ENCODE measurements around the gene QSOX2. TPM values are rescaled to one million over a fixed set of nuclear protein-coding genes. Genes with fewer than 3 reads are reported as not detected.
"Not testable (repeated sequence)": the region's sequence is repeated elsewhere in the genome, so short reads cannot be mapped to it uniquely, and the experiment has no call there.

QSOX2 gene
- total RNA-seq, 1 donor from 2014 or later, result 3.7 TPM

DNA sequence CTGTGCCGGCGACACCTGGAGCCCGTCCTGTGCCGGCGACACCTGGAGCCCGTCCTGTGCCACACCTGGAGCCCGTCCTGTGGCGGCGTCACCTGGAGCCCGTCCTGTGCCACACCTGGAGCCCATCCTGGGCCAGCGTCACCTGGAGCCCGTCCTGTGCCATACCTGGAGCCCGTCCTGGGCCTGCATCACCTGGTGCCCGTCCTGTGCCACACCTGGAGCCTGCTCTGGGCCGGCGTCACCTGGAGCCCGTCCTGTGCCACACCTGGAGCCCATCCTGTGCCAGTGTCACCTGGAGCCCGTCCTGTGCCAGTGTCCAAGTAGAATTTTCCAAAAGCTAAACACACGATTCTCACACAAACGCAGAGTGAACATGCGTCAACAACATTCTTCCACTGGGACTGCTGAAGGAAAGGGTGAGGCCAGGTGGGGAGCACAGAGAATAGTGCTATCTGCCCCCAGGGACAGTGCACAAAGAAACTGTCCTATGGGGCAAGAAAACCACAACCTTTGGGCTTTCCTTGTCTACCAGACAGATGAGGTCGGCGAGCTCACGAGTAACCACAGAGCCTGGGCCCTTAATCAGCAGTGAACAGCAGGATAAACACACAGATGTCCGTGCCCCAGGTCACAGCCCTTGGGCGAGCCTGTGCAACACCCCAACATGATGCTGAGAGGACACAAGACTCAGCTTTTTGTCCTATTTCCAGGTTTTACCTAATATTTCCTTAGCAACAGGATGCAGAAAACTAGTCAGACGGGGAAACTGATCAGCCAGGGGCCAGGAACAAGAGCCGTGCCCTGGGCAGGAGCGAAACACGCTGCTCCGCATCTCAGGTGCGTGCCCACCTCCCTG, 7.9 kb downstream of the QSOX2 start:
- H3K4me3 ChIP-seq (ENCODE audit: low read length in 3 of 3), result no peak overlapping the region
- no peaks in the 10 kb centered on the region for H3K9me3 ChIP-seq (ENCODE audit: control insufficient read depth in 3 of 3, low read length in 3 of 3)
- H3K36me3 ChIP-seq (ENCODE audit: control insufficient read depth in 3 of 3, insufficient read depth in 3 of 3, low read length in 3 of 3), result peaks cover 0 to 5% (median 0%) of the 10 kb centered on the region in 3 donors
- H3K4me1 ChIP-seq (ENCODE audit: control insufficient read depth in 3 of 3, insufficient read depth in 3 of 3, low read length in 3 of 3), result peaks cover 15 to 19% (median 16%) of the 10 kb centered on the region in 3 donors
- no peaks in the 10 kb centered on the region for H3K27me3 ChIP-seq (ENCODE audit: control insufficient read depth in 3 of 3, insufficient read depth in 3 of 3, low read length in 3 of 3)
- H3K9ac ChIP-seq (ENCODE audit: low read depth in 1 of 3, low read length in 3 of 3), result no peak overlapping the region
- no peak overlapping the region for H3K27ac ChIP-seq (ENCODE audit: low read depth, low read length)

DNA sequence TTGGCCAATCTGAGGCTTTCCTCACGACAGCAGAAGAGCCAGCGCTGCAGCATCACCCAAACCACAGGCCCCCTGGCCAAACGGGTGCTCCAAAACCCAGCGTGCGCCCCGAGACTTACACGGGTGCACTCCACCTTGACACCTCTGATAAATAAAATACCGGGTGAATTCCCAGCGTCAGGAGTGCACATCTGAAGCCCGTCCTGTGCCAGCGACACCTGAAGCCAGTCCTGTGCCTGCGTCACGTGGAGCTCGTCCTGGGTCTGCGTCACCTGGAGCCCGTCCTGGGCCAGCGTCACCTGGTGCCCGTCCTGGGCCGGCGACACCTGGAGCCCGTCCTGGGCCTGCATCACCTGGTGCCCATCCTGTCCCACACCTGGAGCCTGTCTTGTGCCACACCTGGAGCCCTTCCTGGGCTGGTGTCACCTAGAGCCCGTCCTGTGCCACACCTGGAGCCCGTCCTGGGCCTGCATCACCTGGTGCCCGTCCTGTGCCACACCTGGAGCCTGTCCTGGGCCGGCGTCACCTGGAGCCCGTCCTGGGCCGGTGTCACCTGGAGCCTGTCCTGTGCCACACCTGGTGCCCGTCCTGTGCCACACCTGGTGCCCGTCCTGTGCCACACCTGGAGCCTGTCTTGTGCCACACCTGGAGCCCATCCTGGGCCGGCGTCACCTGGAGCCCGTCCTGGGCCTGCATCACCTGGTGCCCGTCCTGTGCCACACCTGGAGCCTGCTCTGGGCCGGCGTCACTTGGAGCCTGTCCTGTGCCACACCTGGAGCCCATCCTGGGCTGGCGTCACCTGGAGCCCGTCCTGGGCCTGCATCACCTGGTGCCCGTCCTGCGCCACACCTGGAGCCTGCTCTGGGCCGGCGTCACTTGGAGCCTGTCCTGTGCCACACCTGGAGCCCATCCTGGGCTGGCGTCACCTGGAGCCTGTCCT, 8.9 kb downstream of the QSOX2 start:
- H3K4me3 ChIP-seq (ENCODE audit: low read length in 3 of 3); H3K36me3 ChIP-seq (ENCODE audit: control insufficient read depth in 3 of 3, insufficient read depth in 3 of 3, low read length in 3 of 3); H3K9ac ChIP-seq (ENCODE audit: low read depth in 1 of 3, low read length in 3 of 3); H3K27me3 ChIP-seq (ENCODE audit: control insufficient read depth in 3 of 3, insufficient read depth in 3 of 3, low read length in 3 of 3); H3K9me3 ChIP-seq (ENCODE audit: control insufficient read depth in 3 of 3, low read length in 3 of 3); H3K27ac ChIP-seq (ENCODE audit: low read depth, low read length): not testable (repeated sequence)
- H3K4me1 ChIP-seq (ENCODE audit: control insufficient read depth in 3 of 3, insufficient read depth in 3 of 3, low read length in 3 of 3), result peaks cover 15 to 19% (median 16%) of the 10 kb centered on the region in 3 donors

DNA sequence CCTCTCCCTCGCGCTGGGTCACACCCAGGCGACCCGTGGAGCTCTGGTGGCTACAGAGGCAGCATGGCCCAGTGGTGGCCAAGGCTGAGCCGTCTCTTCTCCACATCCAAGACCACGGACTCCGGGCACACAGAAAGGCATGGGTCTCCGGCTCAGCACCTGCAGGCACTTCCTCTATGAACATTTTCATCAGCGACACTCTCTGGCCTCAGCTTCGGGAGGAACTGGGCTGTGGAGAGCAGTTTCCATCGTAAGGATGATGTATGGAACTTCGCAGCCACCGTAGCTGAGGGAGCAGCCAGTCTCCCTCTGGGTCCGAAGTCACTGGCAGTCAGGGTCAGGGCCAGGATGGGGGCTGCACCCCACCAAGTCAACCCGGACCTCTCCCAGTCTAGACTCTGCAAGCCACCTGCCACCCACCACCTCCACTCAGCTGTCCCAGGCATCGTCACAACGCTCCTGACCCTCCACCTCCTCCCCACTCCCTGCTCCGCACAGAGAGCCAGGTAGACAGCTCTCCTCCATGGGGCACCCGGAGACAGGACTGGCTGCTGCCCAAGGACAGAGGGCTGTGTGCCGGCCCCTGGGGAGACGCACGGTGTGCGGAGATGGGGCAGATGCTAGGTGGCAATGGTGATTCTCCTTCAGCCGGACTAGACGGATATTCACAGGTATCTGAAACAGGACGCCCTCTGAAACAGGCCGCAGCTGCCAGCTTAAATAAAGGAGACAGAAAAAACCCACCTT, 9.7 kb downstream of the QSOX2 start:
- peaks cover 13 to 16% (median 15%) of the 10 kb centered on the region in 3 donors for H3K4me1 ChIP-seq (ENCODE audit: control insufficient read depth in 3 of 3, insufficient read depth in 3 of 3, low read length in 3 of 3)
- no peaks in the 10 kb centered on the region for H3K9me3 ChIP-seq (ENCODE audit: control insufficient read depth in 3 of 3, low read length in 3 of 3)
- H3K4me3 ChIP-seq (ENCODE audit: low read length in 3 of 3), result no peak overlapping the region
- H3K27me3 ChIP-seq (ENCODE audit: control insufficient read depth in 3 of 3, insufficient read depth in 3 of 3, low read length in 3 of 3), result no peaks in the 10 kb centered on the region
- no peak overlapping the region for H3K27ac ChIP-seq (ENCODE audit: low read depth, low read length)
- H3K36me3 ChIP-seq (ENCODE audit: control insufficient read depth in 3 of 3, insufficient read depth in 3 of 3, low read length in 3 of 3), result peaks cover 0 to 6% (median 0%) of the 10 kb centered on the region in 3 donors
- no peak overlapping the region for H3K9ac ChIP-seq (ENCODE audit: low read depth in 1 of 3, low read length in 3 of 3)

DNA sequence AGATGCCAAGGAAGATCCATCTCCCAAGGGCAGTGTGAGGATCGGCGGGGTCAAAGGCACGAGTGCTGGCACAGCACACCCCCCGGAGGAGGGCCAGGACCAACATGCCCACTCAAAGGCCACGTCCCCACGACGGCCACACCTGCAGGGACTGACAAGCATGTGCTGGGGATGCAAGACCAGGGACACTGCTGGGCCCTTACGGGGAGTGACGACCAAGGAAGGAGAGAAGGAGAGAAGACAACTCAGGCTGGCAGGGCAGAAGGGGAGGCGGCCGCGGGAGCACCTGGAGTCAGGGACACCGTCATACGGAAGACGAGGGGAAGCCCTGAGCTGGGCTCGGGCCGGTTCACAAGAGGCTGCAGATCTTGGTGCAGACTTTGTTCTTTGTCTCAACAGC, 10.4 kb downstream of the QSOX2 start:
- H3K27ac ChIP-seq (ENCODE audit: low read depth, low read length), result no peak overlapping the region
- peaks cover 8 to 10% (median 9%) of the 10 kb centered on the region in 3 donors for H3K4me1 ChIP-seq (ENCODE audit: control insufficient read depth in 3 of 3, insufficient read depth in 3 of 3, low read length in 3 of 3)
- no peaks in the 10 kb centered on the region for H3K27me3 ChIP-seq (ENCODE audit: control insufficient read depth in 3 of 3, insufficient read depth in 3 of 3, low read length in 3 of 3)
- H3K9me3 ChIP-seq (ENCODE audit: control insufficient read depth in 3 of 3, low read length in 3 of 3), result no peaks in the 10 kb centered on the region
- H3K36me3 ChIP-seq (ENCODE audit: control insufficient read depth in 3 of 3, insufficient read depth in 3 of 3, low read length in 3 of 3), result peaks cover 0 to 6% (median 0%) of the 10 kb centered on the region in 3 donors
- H3K9ac ChIP-seq (ENCODE audit: low read depth in 1 of 3, low read length in 3 of 3), result no peak overlapping the region
- H3K4me3 ChIP-seq (ENCODE audit: low read length in 3 of 3), result no peak overlapping the region

DNA sequence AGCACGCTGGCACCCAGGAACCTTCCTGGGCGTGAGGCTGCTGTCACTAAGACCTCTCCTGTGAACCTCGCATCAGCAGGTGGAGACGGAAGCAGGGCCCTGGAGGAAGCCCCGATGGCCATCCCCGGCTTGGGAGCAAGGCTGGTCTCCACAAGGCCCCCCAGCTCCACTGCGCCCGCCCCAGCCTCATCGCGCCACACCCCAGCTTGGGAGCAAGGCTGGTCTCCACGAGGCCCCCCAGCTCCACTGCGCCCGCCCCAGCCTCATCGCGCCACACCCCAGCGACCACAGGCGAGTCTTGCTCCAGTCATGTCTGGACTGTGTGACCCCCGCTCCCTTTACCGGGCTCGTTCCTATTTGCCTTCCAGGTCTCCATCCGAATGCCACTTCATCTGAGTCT, 11.0 kb downstream of the QSOX2 start:
- Histone ChIP-seq H3K27me3 (ENCODE audit: control insufficient read depth in 3 of 3, insufficient read depth in 3 of 3, low read length in 3 of 3) (no peaks in the 10 kb centered on the region), H3K9ac (ENCODE audit: low read depth in 1 of 3, low read length in 3 of 3) (no peak overlapping the region), H3K4me1 (ENCODE audit: control insufficient read depth in 3 of 3, insufficient read depth in 3 of 3, low read length in 3 of 3) (peaks cover 4 to 5% (median 5%) of the 10 kb centered on the region in 3 donors), H3K36me3 (ENCODE audit: control insufficient read depth in 3 of 3, insufficient read depth in 3 of 3, low read length in 3 of 3) (peaks cover 0 to 6% (median 0%) of the 10 kb centered on the region in 3 donors), H3K27ac (ENCODE audit: low read depth, low read length) (no peak overlapping the region), H3K9me3 (ENCODE audit: control insufficient read depth in 3 of 3, low read length in 3 of 3) (no peaks in the 10 kb centered on the region), H3K4me3 (ENCODE audit: low read length in 3 of 3) (no peak overlapping the region)

DNA sequence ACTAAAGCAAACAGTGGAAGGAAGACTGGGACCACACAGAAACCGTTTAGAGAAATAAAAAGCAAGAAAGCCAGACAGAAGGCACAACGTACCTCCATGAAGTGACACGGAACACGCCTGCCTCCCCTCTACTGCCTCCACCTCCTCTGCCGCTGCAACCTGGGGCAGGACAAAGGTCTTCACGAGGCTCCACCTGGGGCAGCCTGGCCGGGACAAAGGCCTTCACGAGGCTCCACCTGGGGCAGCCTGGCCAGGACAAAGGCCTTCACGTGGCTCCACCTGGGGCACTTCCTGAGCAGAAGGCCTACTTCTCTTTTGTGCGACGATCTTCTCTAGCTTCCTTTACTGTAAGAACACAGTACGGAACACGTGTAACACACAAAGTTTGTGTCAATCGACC, 11.7 kb downstream of the QSOX2 start:
- H3K27ac ChIP-seq (ENCODE audit: low read depth, low read length), result no peak overlapping the region
- no peaks in the 10 kb centered on the region for H3K9me3 ChIP-seq (ENCODE audit: control insufficient read depth in 3 of 3, low read length in 3 of 3)
- H3K36me3 ChIP-seq (ENCODE audit: control insufficient read depth in 3 of 3, insufficient read depth in 3 of 3, low read length in 3 of 3), result peaks cover 0 to 6% (median 0%) of the 10 kb centered on the region in 3 donors
- no peaks in the 10 kb centered on the region for H3K27me3 ChIP-seq (ENCODE audit: control insufficient read depth in 3 of 3, insufficient read depth in 3 of 3, low read length in 3 of 3)
- no peak overlapping the region for H3K4me3 ChIP-seq (ENCODE audit: low read length in 3 of 3)
- peaks cover 0 to 3% (median 0%) of the 10 kb centered on the region in 3 donors for H3K4me1 ChIP-seq (ENCODE audit: control insufficient read depth in 3 of 3, insufficient read depth in 3 of 3, low read length in 3 of 3)
- H3K9ac ChIP-seq (ENCODE audit: low read depth in 1 of 3, low read length in 3 of 3), result no peak overlapping the region

DNA sequence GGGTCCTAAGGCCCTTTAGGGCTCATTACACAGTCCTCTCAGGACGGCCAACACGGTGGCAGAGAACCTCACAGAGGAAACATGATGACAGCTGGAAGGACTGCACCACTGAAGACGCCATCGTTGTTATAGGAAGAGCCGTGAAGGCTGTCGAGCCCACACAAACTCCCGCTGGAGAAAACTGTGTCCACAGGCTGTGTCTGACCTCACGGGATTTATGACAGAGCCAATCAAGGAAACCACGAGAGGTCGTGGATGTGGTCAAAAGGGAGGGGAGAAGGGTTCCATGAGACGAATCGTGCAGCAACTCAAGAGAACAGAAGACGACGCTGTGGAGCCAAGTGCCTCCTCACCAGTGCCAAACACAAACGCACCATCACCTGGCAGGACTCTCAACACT, 12.2 kb downstream of the QSOX2 start:
- Histone ChIP-seq H3K36me3 (ENCODE audit: control insufficient read depth in 3 of 3, insufficient read depth in 3 of 3, low read length in 3 of 3) (peaks cover 0 to 6% (median 0%) of the 10 kb centered on the region in 3 donors), H3K4me1 (ENCODE audit: control insufficient read depth in 3 of 3, insufficient read depth in 3 of 3, low read length in 3 of 3) (no peaks in the 10 kb centered on the region), H3K27ac (ENCODE audit: low read depth, low read length) (no peak overlapping the region), H3K27me3 (ENCODE audit: control insufficient read depth in 3 of 3, insufficient read depth in 3 of 3, low read length in 3 of 3) (no peaks in the 10 kb centered on the region), H3K4me3 (ENCODE audit: low read length in 3 of 3) (no peak overlapping the region), H3K9ac (ENCODE audit: low read depth in 1 of 3, low read length in 3 of 3) (no peak overlapping the region), H3K9me3 (ENCODE audit: control insufficient read depth in 3 of 3, low read length in 3 of 3) (no peaks in the 10 kb centered on the region)

DNA sequence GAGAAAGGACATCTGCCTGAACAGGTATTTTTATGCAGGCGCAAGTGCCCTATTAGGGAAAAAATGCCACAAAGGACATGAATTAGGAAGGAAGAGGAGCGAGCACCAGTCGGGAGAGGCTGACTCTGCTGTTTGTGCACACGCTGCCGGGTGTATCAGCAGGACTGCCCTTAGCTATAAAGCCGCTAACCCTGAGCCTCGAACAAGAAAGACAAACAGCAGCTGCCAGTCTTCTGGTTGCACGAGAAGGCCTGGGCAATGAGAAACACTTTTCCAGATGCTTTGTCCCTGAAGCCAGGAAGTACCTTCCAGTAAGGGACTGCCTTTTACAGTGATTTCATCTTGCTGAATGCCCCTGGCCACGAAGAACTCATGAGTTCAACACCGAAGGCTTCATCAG, 12.6 kb downstream of the QSOX2 start:
- Histone ChIP-seq H3K9ac (ENCODE audit: low read depth in 1 of 3, low read length in 3 of 3) (no peak overlapping the region), H3K9me3 (ENCODE audit: control insufficient read depth in 3 of 3, low read length in 3 of 3) (no peaks in the 10 kb centered on the region), H3K4me1 (ENCODE audit: control insufficient read depth in 3 of 3, insufficient read depth in 3 of 3, low read length in 3 of 3) (no peaks in the 10 kb centered on the region), H3K4me3 (ENCODE audit: low read length in 3 of 3) (no peak overlapping the region), H3K27me3 (ENCODE audit: control insufficient read depth in 3 of 3, insufficient read depth in 3 of 3, low read length in 3 of 3) (no peaks in the 10 kb centered on the region), H3K27ac (ENCODE audit: low read depth, low read length) (no peak overlapping the region), H3K36me3 (ENCODE audit: control insufficient read depth in 3 of 3, insufficient read depth in 3 of 3, low read length in 3 of 3) (peaks cover 0 to 6% (median 0%) of the 10 kb centered on the region in 3 donors)

DNA sequence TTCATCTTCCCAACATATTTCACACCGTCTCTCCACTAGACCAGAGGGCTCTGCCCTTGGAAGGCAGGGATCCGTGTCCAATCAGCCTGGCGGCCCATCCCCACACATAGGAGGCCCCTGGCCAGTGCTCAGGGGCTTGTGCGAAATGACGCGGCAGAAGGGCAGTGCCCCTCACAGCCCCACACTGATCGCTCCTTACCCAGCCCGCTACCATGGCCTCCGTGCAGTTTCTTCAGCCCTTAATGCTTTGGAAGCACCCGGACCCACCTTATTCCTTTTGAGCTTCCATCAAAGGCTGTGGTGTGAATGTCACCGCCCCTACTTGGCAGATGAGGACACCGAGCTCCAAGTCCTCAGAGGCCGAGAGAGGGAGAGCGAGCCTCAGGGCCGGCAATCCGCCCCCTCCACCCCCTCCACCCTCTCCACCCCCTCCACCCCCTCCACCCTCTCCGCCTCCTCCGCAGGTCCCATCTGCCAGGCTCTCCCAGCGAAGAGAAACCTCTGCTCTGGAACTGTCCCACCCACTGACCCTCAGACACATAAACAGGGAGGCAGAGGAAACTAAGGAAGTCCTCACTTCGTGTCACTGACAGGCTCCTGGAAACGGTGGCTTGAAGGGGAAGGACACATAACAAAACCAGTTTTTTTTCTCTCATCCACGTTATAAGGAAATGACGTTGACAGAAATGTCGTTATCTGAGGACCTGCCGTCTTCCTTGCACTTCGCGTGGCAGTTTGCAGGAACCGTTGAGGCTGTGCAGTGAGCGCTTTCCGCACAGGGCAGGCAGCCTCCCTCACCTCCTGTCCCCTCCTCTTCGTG, 13.9 kb downstream of the QSOX2 start:
- Histone ChIP-seq H3K27ac (ENCODE audit: low read depth, low read length) (no peak overlapping the region), H3K27me3 (ENCODE audit: control insufficient read depth in 3 of 3, insufficient read depth in 3 of 3, low read length in 3 of 3) (no peaks in the 10 kb centered on the region), H3K4me1 (ENCODE audit: control insufficient read depth in 3 of 3, insufficient read depth in 3 of 3, low read length in 3 of 3) (no peaks in the 10 kb centered on the region), H3K9me3 (ENCODE audit: control insufficient read depth in 3 of 3, low read length in 3 of 3) (no peaks in the 10 kb centered on the region), H3K36me3 (ENCODE audit: control insufficient read depth in 3 of 3, insufficient read depth in 3 of 3, low read length in 3 of 3) (peaks cover 0 to 5% (median 0%) of the 10 kb centered on the region in 3 donors), H3K4me3 (ENCODE audit: low read length in 3 of 3) (no peak overlapping the region), H3K9ac (ENCODE audit: low read depth in 1 of 3, low read length in 3 of 3) (no peak overlapping the region)

Data from skeletal muscle tissue (tissue), 4 donors.